ENCODE data around the gene RND1. TPM values are rescaled to one million over a fixed set of nuclear protein-coding genes. Genes with fewer than 3 reads are reported as not detected.
A peak's percentile ranks its signal among the peaks of the same experiment; 100 is the strongest.

Gene RND1
- total and polyA plus RNA-seq, 2 of the 13 experiments (the other 11 are each of a cell fraction or from before 2014, with no cell fraction given), result 1.8 to 1.9 TPM

DNA sequence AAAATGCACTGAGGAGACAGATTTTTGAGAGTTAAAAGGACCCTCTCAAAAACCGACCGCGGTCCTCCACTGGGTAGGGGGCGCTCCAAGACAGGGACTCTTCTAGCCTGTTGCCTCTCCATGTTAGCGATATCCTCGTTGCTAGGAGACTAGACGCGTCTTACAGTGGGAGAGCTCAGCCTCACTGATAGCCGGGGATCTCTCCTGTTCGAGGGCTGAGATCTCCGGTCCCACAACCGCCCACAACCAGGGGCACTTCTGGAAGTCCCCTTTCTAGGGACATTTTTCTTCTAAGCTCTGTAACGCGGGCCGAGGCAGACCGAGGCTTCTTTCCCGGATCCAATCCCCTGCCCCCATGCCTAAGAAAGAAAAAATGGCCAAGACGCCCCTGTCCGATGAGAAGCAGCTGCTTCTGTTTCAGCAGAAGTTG lies 38.3 kb upstream of the RND1 start (continued):
- TF ChIP-seq, protein P1, sequence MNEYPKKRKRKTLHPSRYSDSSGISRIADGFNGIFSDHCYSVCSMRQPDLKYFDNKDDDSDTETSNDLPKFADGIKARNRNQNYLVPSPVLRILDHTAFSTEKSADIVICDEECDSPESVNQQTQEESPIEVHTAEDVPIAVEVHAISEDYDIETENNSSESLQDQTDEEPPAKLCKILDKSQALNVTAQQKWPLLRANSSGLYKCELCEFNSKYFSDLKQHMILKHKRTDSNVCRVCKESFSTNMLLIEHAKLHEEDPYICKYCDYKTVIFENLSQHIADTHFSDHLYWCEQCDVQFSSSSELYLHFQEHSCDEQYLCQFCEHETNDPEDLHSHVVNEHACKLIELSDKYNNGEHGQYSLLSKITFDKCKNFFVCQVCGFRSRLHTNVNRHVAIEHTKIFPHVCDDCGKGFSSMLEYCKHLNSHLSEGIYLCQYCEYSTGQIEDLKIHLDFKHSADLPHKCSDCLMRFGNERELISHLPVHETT (CRISPR knock-in tag; conservative IDR thresholded peaks at IDR 0.05), result no peak
- no peak for TF ChIP-seq ZFP90 (CRISPR knock-in tag; IDR thresholded peaks at IDR 0.05; ENCODE audit: borderline replicate concordance)
- TF ChIP-seq, protein P2, sequence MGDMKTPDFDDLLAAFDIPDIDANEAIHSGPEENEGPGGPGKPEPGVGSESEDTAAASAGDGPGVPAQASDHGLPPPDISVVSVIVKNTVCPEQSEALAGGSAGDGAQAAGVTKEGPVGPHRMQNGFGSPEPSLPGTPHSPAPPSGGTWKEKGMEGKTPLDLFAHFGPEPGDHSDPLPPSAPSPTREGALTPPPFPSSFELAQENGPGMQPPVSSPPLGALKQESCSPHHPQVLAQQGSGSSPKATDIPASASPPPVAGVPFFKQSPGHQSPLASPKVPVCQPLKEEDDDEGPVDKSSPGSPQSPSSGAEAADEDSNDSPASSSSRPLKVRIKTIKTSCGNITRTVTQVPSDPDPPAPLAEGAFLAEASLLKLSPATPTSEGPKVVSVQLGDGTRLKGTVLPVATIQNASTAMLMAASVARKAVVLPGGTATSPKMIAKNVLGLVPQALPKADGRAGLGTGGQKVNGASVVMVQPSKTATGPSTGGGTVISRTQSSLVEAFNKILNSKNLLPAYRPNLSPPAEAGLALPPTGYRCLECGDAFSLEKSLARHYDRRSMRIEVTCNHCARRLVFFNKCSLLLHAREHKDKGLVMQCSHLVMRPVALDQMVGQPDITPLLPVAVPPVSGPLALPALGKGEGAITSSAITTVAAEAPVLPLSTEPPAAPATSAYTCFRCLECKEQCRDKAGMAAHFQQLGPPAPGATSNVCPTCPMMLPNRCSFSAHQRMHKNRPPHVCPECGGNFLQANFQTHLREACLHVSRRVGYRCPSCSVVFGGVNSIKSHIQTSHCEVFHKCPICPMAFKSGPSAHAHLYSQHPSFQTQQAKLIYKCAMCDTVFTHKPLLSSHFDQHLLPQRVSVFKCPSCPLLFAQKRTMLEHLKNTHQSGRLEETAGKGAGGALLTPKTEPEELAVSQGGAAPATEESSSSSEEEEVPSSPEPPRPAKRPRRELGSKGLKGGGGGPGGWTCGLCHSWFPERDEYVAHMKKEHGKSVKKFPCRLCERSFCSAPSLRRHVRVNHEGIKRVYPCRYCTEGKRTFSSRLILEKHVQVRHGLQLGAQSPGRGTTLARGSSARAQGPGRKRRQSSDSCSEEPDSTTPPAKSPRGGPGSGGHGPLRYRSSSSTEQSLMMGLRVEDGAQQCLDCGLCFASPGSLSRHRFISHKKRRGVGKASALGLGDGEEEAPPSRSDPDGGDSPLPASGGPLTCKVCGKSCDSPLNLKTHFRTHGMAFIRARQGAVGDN (CRISPR knock-in tag; IDR thresholded peaks at IDR 0.05), result no peak
- no peak for TF ChIP-seq SMAD3 (CRISPR knock-in tag; IDR thresholded peaks at IDR 0.05)
- no peak for TF ChIP-seq DMAP1 (CRISPR knock-in tag; IDR thresholded peaks at IDR 0.05)
- no peak for TF ChIP-seq SUZ12 (IDR thresholded peaks at IDR 0.05; ENCODE audit: low read depth, low read length)
- TF ChIP-seq, protein P3, sequence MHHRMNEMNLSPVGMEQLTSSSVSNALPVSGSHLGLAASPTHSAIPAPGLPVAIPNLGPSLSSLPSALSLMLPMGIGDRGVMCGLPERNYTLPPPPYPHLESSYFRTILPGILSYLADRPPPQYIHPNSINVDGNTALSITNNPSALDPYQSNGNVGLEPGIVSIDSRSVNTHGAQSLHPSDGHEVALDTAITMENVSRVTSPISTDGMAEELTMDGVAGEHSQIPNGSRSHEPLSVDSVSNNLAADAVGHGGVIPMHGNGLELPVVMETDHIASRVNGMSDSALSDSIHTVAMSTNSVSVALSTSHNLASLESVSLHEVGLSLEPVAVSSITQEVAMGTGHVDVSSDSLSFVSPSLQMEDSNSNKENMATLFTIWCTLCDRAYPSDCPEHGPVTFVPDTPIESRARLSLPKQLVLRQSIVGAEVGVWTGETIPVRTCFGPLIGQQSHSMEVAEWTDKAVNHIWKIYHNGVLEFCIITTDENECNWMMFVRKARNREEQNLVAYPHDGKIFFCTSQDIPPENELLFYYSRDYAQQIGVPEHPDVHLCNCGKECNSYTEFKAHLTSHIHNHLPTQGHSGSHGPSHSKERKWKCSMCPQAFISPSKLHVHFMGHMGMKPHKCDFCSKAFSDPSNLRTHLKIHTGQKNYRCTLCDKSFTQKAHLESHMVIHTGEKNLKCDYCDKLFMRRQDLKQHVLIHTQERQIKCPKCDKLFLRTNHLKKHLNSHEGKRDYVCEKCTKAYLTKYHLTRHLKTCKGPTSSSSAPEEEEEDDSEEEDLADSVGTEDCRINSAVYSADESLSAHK (CRISPR knock-in tag; IDR thresholded peaks at IDR 0.05; ENCODE audit: borderline replicate concordance), result no peak
- TF ChIP-seq, protein P4, sequence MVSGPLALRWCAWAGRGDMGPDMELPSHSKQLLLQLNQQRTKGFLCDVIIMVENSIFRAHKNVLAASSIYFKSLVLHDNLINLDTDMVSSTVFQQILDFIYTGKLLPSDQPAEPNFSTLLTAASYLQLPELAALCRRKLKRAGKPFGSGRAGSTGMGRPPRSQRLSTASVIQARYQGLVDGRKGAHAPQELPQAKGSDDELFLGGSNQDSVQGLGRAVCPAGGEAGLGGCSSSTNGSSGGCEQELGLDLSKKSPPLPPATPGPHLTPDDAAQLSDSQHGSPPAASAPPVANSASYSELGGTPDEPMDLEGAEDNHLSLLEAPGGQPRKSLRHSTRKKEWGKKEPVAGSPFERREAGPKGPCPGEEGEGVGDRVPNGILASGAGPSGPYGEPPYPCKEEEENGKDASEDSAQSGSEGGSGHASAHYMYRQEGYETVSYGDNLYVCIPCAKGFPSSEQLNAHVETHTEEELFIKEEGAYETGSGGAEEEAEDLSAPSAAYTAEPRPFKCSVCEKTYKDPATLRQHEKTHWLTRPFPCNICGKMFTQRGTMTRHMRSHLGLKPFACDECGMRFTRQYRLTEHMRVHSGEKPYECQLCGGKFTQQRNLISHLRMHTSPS (CRISPR knock-in tag; IDR thresholded peaks at IDR 0.05; ENCODE audit: low read depth), result no peak
- no peak for TF ChIP-seq NONO (IDR thresholded peaks at IDR 0.05)
- TF ChIP-seq NONO (CRISPR knock-in tag; conservative IDR thresholded peaks at IDR 0.05), result no peak
- TF ChIP-seq ARNT (IDR thresholded peaks at IDR 0.05), result no peak
- TF ChIP-seq, protein P5, sequence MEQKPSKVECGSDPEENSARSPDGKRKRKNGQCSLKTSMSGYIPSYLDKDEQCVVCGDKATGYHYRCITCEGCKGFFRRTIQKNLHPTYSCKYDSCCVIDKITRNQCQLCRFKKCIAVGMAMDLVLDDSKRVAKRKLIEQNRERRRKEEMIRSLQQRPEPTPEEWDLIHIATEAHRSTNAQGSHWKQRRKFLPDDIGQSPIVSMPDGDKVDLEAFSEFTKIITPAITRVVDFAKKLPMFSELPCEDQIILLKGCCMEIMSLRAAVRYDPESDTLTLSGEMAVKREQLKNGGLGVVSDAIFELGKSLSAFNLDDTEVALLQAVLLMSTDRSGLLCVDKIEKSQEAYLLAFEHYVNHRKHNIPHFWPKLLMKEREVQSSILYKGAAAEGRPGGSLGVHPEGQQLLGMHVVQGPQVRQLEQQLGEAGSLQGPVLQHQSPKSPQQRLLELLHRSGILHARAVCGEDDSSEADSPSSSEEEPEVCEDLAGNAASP (CRISPR knock-in tag; IDR thresholded peaks at IDR 0.05; ENCODE audit: borderline replicate concordance), result 0 out of 2 replicates have a peak, but pooled peaks have one; percentile 22
- TF ChIP-seq, protein P6, sequence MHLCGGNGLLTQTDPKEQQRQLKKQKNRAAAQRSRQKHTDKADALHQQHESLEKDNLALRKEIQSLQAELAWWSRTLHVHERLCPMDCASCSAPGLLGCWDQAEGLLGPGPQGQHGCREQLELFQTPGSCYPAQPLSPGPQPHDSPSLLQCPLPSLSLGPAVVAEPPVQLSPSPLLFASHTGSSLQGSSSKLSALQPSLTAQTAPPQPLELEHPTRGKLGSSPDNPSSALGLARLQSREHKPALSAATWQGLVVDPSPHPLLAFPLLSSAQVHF (CRISPR knock-in tag; IDR thresholded peaks at IDR 0.05), result no peak
- no peak for TF ChIP-seq ZNF530 (CRISPR knock-in tag; IDR thresholded peaks at IDR 0.05; ENCODE audit: low read depth)
- TF ChIP-seq, protein P7, sequence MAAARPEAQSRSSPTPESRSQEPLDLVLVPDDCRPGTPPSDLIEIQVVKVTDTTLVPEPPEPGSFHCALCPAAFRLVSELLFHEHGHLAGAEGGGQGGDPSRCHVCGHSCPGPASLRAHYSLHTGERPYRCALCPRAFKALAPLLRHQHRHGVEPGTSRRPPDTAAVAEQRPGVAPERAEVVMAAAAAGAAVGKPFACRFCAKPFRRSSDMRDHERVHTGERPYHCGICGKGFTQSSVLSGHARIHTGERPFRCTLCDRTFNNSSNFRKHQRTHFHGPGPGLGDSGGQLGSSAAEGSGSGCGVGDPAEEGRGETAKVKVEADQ (CRISPR knock-in tag; IDR thresholded peaks at IDR 0.05; ENCODE audit: borderline replicate concordance), result peak; percentile 36; the same call in 1 of the 2 replicates
- TF ChIP-seq RAD21 (CRISPR knock-in tag; IDR thresholded peaks at IDR 0.05), result peak; percentile 20; the same call in 1 of the 2 replicates
- TF ChIP-seq SAP130 (CRISPR knock-in tag; IDR thresholded peaks at IDR 0.05; ENCODE audit: low read depth), result peak; percentile 81
- TF ChIP-seq YY1 (IDR thresholded peaks at IDR 0.05; ENCODE audit: insufficient read depth, insufficient replicate concordance, low read depth, low read length), result peak; percentile 21

Measured in HepG2 (cell line).